ENCODE measurements around the gene NOS1.

The NOS1 gene

GRCh38 chr12:117171499-117172162, 189.8 kb downstream of the NOS1 start:
- DNase-seq (ENCODE audit: low read depth) = no peak

GRCh38 chr12:117169548-117169947, 191.9 kb downstream of the NOS1 start:
- no peak for DNase-seq (ENCODE audit: low read depth)

- no peak for DNase-seq (ENCODE audit: low read depth)
Observed at GRCh38 chr12:117168976-117169375, 192.4 kb downstream of the NOS1 start.

- no peak for DNase-seq (ENCODE audit: low read depth)
Observed at GRCh38 chr12:117167769-117168168, 193.7 kb downstream of the NOS1 start.

GRCh38 chr12:117166107-117166506, 195.3 kb downstream of the NOS1 start:
- no peak for DNase-seq (ENCODE audit: low read depth)

GRCh38 chr12:117165342-117165741, 196.1 kb downstream of the NOS1 start:
- no peak for DNase-seq (ENCODE audit: low read depth)

GRCh38 chr12:117162633-117163032, 198.8 kb downstream of the NOS1 start:
- no peak for DNase-seq (ENCODE audit: low read depth)

GRCh38 chr12:117162167-117162539, 199.3 kb downstream of the NOS1 start:
- no peak for DNase-seq (ENCODE audit: low read depth)

GRCh38 chr12:117161460-117162166, 199.8 kb downstream of the NOS1 start:
- DNase-seq (ENCODE audit: low read depth) = no peak

- DNase-seq (ENCODE audit: low read depth) = no peak
Observed at GRCh38 chr12:117159674-117160073, 201.8 kb downstream of the NOS1 start.

- no peak for DNase-seq (ENCODE audit: low read depth)
Observed at GRCh38 chr12:117158911-117159553, 202.4 kb downstream of the NOS1 start.
